DOHH2 (cell line): ENCODE results near the gene CMSS1.

Experiments
- H3F3A ChIP-seq: fragments of 200-600 bp; sonication (generic), shearing (Covaris generic); 2 replicates; pipeline ENCODE4 v1.6.0; 2016; ENCODE audit warnings: antibody characterized with exemption, mild to moderate bottlenecking; ENCODE audit not compliant: control insufficient read depth, insufficient read depth
- H3K27ac ChIP-seq: fragments of 200-600 bp; sonication (generic); 2 replicates; pipeline ENCODE4 v1.5.1; 2014; ENCODE audit warnings: low read depth, mild to moderate bottlenecking, low read length, moderate library complexity
- H3K27me3 ChIP-seq: fragments of 200-600 bp; sonication (generic); 2 replicates; pipeline ENCODE4 v1.6.1; 2014; ENCODE audit warnings: mild to moderate bottlenecking, low read length, mixed read lengths; ENCODE audit not compliant: control insufficient read depth
- H3K36me3 ChIP-seq: fragments of 200-600 bp; sonication (generic); 2 replicates; pipeline ENCODE4 v1.6.1; 2014; ENCODE audit warnings: mild to moderate bottlenecking, low read length, moderate library complexity, mixed read lengths; ENCODE audit not compliant: control insufficient read depth
- H3K4me1 ChIP-seq: fragments of 200-600 bp; sonication (generic); 2 replicates; pipeline ENCODE4 v1.6.1; 2014; ENCODE audit warnings: mild to moderate bottlenecking, low read length, mixed read lengths; ENCODE audit not compliant: control insufficient read depth
- H3K4me2 ChIP-seq: fragments of 200-600 bp; sonication (generic); 2 replicates; pipeline ENCODE4 v1.6.0; 2014; ENCODE audit warnings: mild to moderate bottlenecking, low read length, moderate library complexity
- H3K4me3 ChIP-seq: fragments of 200-600 bp; sonication (generic); 2 replicates; pipeline ENCODE4 v1.5.1; 2014; ENCODE audit warnings: mild to moderate bottlenecking, low read length, mixed read lengths
- H3K79me2 ChIP-seq: fragments of 200-600 bp; sonication (generic); 2 replicates; pipeline ENCODE4 v1.6.1; 2014; ENCODE audit warnings: mild to moderate bottlenecking, low read length, mixed read lengths; ENCODE audit not compliant: control insufficient read depth
- H3K9me2 ChIP-seq: fragments of 200-600 bp; sonication (generic); replicated peaks from 2 replicates; pipeline ENCODE4 v1.6.1; 2014; ENCODE audit warnings: mild to moderate bottlenecking, low read length, mixed read lengths; ENCODE audit not compliant: control insufficient read depth
- H3K9me3 ChIP-seq: fragments of 200-600 bp; sonication (generic); 2 replicates; pipeline ENCODE4 v1.6.1; 2014; ENCODE audit warnings: antibody characterized with exemption, low read length, mixed read lengths; ENCODE audit not compliant: control insufficient read depth, insufficient read depth
- H4K20me1 ChIP-seq: fragments of 200-600 bp; sonication (generic); 2 replicates; pipeline ENCODE4 v1.6.0; 2014; ENCODE audit warnings: low read depth, mild to moderate bottlenecking, antibody characterized with exemption, low read length, moderate library complexity; ENCODE audit not compliant: control insufficient read depth, insufficient read depth
- EZH2phosphoT487 ChIP-seq: fragments of 200-600 bp; sonication (generic); IDR thresholded peaks from 2 replicates; pipeline ENCODE4 v1.6.1; 2017; ENCODE audit warnings: borderline replicate concordance, mild to moderate bottlenecking, antibody characterized with exemption, low read length, moderate library complexity, mixed read lengths
- TF ChIP-seq, protein P1 (sequence below): fragments of 200-600 bp; sonication (generic); IDR thresholded peaks from one replicate; pipeline ENCODE4 v1.5.1; 2014; ENCODE audit warnings: antibody characterized with exemption, mild to moderate bottlenecking, low read depth, low read length; ENCODE audit not compliant: poor library complexity, severe bottlenecking

The CMSS1 gene

DNA sequence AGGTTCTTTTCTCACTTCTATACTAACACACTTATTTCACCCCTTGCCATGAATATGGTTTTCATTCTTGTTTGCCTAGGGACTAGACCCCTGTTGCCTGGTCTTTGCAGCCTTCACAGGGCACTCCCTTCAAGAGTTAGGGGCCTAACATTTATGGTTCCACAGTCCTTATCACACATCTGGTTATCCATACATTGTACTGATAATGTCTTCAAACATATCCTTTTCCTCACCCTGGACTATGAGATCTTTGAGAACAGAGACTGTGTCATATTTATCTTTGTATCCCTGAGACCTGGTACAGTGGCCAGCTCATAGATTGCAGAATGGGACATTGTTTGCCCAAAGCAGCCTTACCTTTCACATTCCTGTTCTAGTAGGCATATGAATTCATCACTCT lies 106.2 kb downstream of the CMSS1 start:
- H3K4me2 ChIP-seq: no peak overlapping the region
- no peaks in the 10 kb centered on the region for H3K36me3 ChIP-seq
- no peaks in the 10 kb centered on the region for H3K9me3 ChIP-seq
- H3K4me3 ChIP-seq: no peak overlapping the region
- no peaks in the 10 kb centered on the region; the same call in 1 of the 2 replicates for H3K9me2 ChIP-seq
- no peak overlapping the region for H3K27ac ChIP-seq
- H3F3A ChIP-seq: no peaks in the 10 kb centered on the region
- H3K27me3 ChIP-seq: no peaks in the 10 kb centered on the region
- peaks cover 13% of the 10 kb centered on the region for H3K79me2 ChIP-seq
- no peaks in the 10 kb centered on the region for H4K20me1 ChIP-seq
- TF ChIP-seq, protein P1, sequence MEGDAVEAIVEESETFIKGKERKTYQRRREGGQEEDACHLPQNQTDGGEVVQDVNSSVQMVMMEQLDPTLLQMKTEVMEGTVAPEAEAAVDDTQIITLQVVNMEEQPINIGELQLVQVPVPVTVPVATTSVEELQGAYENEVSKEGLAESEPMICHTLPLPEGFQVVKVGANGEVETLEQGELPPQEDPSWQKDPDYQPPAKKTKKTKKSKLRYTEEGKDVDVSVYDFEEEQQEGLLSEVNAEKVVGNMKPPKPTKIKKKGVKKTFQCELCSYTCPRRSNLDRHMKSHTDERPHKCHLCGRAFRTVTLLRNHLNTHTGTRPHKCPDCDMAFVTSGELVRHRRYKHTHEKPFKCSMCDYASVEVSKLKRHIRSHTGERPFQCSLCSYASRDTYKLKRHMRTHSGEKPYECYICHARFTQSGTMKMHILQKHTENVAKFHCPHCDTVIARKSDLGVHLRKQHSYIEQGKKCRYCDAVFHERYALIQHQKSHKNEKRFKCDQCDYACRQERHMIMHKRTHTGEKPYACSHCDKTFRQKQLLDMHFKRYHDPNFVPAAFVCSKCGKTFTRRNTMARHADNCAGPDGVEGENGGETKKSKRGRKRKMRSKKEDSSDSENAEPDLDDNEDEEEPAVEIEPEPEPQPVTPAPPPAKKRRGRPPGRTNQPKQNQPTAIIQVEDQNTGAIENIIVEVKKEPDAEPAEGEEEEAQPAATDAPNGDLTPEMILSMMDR: no peak
- no peak for TF ChIP-seq EZH2phosphoT487
- peaks cover 10% of the 10 kb centered on the region for H3K4me1 ChIP-seq

DNA sequence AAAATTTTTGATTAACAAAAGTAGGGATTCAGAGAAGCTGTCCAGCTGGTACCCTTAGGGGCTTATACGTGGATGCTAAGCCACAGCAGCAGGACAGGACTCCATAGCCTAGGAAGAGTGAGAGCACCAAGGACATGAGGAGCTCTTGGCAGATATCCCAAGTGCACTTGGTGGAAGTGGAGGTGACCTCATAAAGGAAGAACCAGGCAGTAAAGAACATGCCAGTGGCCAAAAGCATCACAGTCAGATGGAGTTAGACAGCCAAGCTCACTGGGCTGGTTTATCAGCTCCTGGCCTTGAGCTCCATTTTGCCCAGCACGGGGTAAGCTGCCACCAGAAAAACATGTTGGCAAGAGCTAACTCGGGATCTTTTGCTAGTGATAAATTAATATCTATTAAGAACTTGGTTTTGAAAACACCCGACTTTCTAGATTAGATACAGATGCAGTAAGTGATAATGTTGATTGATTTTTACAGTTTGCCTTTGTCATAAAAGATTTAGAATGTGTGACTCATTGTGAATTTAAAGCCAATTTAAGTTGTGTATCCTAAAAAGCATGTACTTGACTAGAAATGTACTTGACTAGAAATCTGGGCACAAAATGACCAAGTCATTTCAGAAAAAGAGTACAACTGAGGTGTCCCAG lies 108.0 kb downstream of the CMSS1 start:
- Histone ChIP-seq H3F3A (no peaks in the 10 kb centered on the region), H3K79me2 (peaks cover 13% of the 10 kb centered on the region), H4K20me1 (no peaks in the 10 kb centered on the region), H3K27me3 (no peaks in the 10 kb centered on the region), H3K27ac (no peak overlapping the region), H3K9me3 (no peaks in the 10 kb centered on the region), H3K36me3 (no peaks in the 10 kb centered on the region), H3K4me3 (no peak overlapping the region), H3K4me2 (no peak overlapping the region), H3K4me1 (peaks cover 7% of the 10 kb centered on the region), H3K9me2 (no peaks in the 10 kb centered on the region; the same call in 1 of the 2 replicates)
- TF ChIP-seq, protein P1: no peak
- TF ChIP-seq EZH2phosphoT487: no peak

DNA sequence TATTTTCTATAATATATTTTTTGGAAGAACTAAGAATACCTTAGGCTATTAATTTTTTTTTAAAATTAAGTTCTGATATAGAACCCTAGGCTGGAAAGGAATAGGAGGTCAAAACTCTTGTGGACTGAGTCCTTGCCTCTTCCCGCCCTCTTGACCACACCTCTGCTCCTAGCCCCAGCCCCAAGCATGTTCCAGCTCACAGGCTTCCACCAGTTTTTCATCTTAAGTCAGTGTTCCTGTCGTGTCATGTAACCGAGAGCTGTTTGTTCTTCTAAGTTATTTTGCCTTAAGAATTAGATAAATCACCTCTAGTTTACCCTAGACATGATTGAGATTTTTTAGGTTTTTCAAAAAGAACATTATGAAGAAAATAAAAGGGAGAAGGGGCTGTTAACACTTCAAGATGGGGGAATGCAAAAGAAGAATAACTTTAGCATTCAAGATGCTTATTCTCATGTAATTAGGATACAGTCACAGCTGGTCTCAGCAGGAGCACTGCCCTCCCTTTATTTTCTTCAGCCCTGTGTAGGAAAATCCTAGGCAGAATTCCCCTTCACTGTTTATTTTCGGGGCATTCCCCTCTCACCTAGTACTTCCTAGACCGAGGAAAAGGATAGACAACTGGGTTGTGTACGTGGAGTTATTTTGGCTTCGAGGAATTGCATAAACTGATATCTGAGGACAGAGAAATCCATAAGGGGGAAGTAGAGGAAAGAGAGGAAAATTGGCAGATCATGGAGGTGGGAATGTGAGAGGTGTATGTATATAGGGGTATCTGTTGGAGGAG lies 110.2 kb downstream of the CMSS1 start:
- no peak for TF ChIP-seq EZH2phosphoT487
- TF ChIP-seq, protein P1: no peak
- no peaks in the 10 kb centered on the region for H4K20me1 ChIP-seq
- no peak overlapping the region for H3K27ac ChIP-seq
- no peaks in the 10 kb centered on the region for H3K4me1 ChIP-seq
- no peaks in the 10 kb centered on the region for H3K9me2 ChIP-seq
- no peak overlapping the region for H3K4me2 ChIP-seq
- H3F3A ChIP-seq: no peaks in the 10 kb centered on the region
- no peak overlapping the region for H3K4me3 ChIP-seq
- H3K9me3 ChIP-seq: no peaks in the 10 kb centered on the region
- H3K36me3 ChIP-seq: no peaks in the 10 kb centered on the region
- H3K27me3 ChIP-seq: no peaks in the 10 kb centered on the region
- H3K79me2 ChIP-seq: peaks cover 3% of the 10 kb centered on the region
